AG10803 (cell line): ENCODE measurements around the gene FHIT.

ENCODE experiments used
- DNase-seq: peaks from one replicate; pipeline ENCODE4 v3.0.0; 2010; ENCODE audit warnings: low read depth
- H3K4me3 ChIP-seq: 2 replicates; pipeline ENCODE4 v1.5.1; 2011; ENCODE audit warnings: mild to moderate bottlenecking, low read length, control low read depth
- TF ChIP-seq, protein P1 (sequence below): conservative IDR thresholded peaks from 2 replicates; pipeline ENCODE4 v1.5.1; 2011; ENCODE audit warnings: mild to moderate bottlenecking, low read length, control low read depth, inconsistent platforms

Gene FHIT

GRCh38 chr3:60847791-60848190, 403.5 kb downstream of the FHIT start:
- no peak overlapping the region for H3K4me3 ChIP-seq
- TF ChIP-seq, protein P1, sequence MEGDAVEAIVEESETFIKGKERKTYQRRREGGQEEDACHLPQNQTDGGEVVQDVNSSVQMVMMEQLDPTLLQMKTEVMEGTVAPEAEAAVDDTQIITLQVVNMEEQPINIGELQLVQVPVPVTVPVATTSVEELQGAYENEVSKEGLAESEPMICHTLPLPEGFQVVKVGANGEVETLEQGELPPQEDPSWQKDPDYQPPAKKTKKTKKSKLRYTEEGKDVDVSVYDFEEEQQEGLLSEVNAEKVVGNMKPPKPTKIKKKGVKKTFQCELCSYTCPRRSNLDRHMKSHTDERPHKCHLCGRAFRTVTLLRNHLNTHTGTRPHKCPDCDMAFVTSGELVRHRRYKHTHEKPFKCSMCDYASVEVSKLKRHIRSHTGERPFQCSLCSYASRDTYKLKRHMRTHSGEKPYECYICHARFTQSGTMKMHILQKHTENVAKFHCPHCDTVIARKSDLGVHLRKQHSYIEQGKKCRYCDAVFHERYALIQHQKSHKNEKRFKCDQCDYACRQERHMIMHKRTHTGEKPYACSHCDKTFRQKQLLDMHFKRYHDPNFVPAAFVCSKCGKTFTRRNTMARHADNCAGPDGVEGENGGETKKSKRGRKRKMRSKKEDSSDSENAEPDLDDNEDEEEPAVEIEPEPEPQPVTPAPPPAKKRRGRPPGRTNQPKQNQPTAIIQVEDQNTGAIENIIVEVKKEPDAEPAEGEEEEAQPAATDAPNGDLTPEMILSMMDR: no peak
- no peak for DNase-seq

GRCh38 chr3:60844256-60844655, 407.0 kb downstream of the FHIT start:
- H3K4me3 ChIP-seq: no peak overlapping the region
- TF ChIP-seq, protein P1: no peak
- no peak for DNase-seq

GRCh38 chr3:60841355-60841754, 409.9 kb downstream of the FHIT start:
- H3K4me3 ChIP-seq: no peak overlapping the region
- DNase-seq: peak; percentile 11
- TF ChIP-seq, protein P1: no peak

GRCh38 chr3:60839246-60839645, 412.0 kb downstream of the FHIT start:
- no peak overlapping the region for H3K4me3 ChIP-seq
- DNase-seq: no peak
- TF ChIP-seq, protein P1: no peak

DNA sequence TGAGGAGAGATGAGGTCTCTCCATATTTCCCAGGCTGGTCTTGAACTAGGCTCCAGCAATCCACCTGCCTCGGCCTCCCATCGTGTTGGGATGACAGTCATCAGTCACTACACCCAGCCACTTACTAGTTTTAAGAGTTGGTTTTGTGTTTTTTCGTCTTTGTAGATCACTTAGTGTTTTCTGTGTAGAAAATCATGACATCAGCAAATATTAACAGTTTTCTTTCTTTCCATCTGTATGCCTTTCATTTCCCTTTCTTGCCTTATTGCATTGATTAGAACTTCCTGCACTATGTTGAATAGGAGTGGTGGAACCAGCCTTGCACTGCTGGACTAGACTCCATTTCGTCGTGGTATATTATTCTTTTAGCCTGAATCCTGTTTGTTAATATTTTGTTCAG, 415.5 kb downstream of the FHIT start:
- TF ChIP-seq, protein P1: no peak
- DNase-seq: no peak
- H3K4me3 ChIP-seq: no peak overlapping the region

DNA sequence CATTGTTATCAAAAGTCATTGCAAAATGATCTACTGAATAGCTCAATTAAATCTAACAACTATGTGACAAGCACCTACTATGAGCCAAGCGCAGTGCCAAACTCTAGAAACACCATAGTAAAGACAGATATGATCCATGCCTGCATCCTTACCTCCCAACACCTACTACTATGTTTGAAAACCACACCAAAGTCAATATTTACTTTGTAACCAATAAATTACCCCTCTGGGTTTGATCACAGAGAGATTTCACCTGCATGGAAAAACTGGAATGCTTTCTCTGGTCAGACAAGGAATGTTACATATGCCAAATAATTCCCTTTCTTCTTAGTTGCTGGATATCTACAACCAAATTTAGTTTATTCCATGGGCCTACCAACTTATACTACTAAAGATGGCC, 422.2 kb downstream of the FHIT start:
- TF ChIP-seq, protein P1: no peak
- no peak overlapping the region for H3K4me3 ChIP-seq
- no peak for DNase-seq

DNA sequence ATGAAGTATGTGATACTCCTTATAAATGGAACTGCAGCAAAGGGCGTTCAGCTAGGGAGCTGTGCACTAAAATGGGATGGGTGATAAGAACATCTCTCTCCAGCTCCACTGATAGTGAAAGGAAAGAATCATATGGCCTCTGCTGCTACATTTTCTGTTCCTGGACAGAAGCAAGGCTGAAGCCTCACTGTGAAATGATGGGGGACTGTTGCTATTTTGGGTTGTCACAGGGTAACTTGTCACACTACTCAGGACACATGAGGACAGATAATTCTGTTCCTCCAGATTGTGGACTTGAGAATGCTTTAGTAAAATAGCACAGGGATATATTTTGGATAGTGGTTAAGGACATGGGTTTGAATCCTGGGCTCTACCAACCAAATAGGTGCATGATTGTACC, 423.6 kb downstream of the FHIT start:
- no peak for DNase-seq
- H3K4me3 ChIP-seq: no peak overlapping the region
- TF ChIP-seq, protein P1: no peak
